Activated T-helper 2 cell treated with anti-CD3 and anti-CD28 coated beads, Interferon-gamma antibody, Interleukin-2, Interleukin-4, amounts not matched to agents 10 μg/mL and 5 μg/mL and 100 μg/mL, durations not matched to agents 14 hours and 24 hours and 36 hours (primary cell): ENCODE data around the gene CNTN4. TPM values are rescaled to one million over a fixed set of nuclear protein-coding genes. Genes with fewer than 3 reads are reported as not detected.

Experiments used
- DNase-seq: peaks from one replicate; pipeline ENCODE4 v3.0.0; 2021; ENCODE audit warnings: low spot score
- H3K27ac Mint-ChIP-seq: one replicate; pipeline ENCODE4 v1.8.0; 2021; ENCODE audit warnings: mixed read lengths
- H3K27me3 Mint-ChIP-seq: one replicate; pipeline ENCODE4 v1.8.0; 2021; ENCODE audit warnings: low read depth, mixed read lengths
- H3K36me3 Mint-ChIP-seq: one replicate; pipeline ENCODE4 v1.8.0; 2021; ENCODE audit warnings: low read depth, mixed read lengths
- H3K4me1 Mint-ChIP-seq: one replicate; pipeline ENCODE4 v1.8.0; 2021; ENCODE audit warnings: low read depth, mixed read lengths
- H3K4me3 Mint-ChIP-seq: one replicate; pipeline ENCODE4 v1.8.0; 2021; ENCODE audit warnings: low read depth, mild to moderate bottlenecking, moderate library complexity, mixed read lengths
- H3K9me3 Mint-ChIP-seq: one replicate; pipeline ENCODE4 v1.8.0; 2021; ENCODE audit warnings: mixed read lengths
- intact Hi-C: fragments of 100-400 bp; cut with micrococcal nuclease; formaldehyde crosslinking; loops from one replicate; pipeline ENCODE4 v1.15.1; 2023
- total RNA-seq: library from RNA; stranded (reverse); gene quantifications from 2 replicates; pipeline ENCODE4 v1.2.3, GENCODE V29; 2022

The CNTN4 gene
- total RNA-seq, 1 donor from 2014 or later = not detected

- Mint-ChIP-seq H3K36me3 (no peaks in the 10 kb centered on the region), H3K4me3 (no peak overlapping the region), H3K9me3 (no peaks in the 10 kb centered on the region), H3K27ac (no peak overlapping the region), H3K4me1 (no peaks in the 10 kb centered on the region), H3K27me3 (peaks cover 40% of the 10 kb centered on the region)
- intact Hi-C loops = no loop called here
- DNase-seq = no peak
These were observed 1.1 kb downstream of the CNTN4 start for GRCh38 chr3:2099779-2100191.

- Mint-ChIP-seq H3K27me3 (peaks cover 5% of the 10 kb centered on the region), H3K4me3 (no peak overlapping the region), H3K27ac (no peak overlapping the region), H3K36me3 (no peaks in the 10 kb centered on the region), H3K4me1 (no peaks in the 10 kb centered on the region), H3K9me3 (peaks cover 13% of the 10 kb centered on the region)
- intact Hi-C loops = no loop called here
- DNase-seq = no peak
These were observed 7.8 kb downstream of the CNTN4 start for GRCh38 chr3:2106438-2106837.

DNA sequence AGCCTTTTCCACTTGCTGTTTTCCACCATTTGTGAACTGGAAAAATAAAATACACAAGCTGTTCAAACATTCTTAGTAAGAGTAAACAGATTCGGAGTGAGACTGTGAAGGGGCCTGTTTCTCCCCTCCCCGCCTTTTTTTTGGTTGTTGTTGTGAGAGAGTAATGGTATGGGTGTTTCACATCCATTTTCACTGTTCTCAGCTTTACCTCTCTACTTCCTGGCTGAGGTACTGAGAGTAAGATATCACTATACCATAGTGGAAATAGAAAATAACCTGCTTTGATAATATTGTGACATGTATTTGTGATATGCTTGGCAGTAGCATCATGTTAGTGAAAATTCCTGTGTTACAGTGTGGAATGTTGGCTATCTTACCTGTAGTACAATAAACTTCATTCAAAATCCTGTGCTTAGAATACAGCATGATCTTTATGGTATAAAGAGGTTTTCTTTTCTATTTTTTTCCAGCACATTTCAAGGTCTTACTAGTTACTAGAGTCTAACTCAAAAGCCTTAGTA is 12.0 kb downstream of the CNTN4 start:
- no peak overlapping the region for H3K27ac Mint-ChIP-seq

GRCh38 chr3:2114617-2115275 is 16.1 kb downstream of the CNTN4 start:
- no peaks in the 10 kb centered on the region for H3K4me1 Mint-ChIP-seq
- H3K27me3 Mint-ChIP-seq = no peaks in the 10 kb centered on the region
- no peak for DNase-seq
- H3K4me3 Mint-ChIP-seq = no peak overlapping the region
- no peak overlapping the region for H3K27ac Mint-ChIP-seq
- intact Hi-C loops = no loop called here
- H3K9me3 Mint-ChIP-seq = no peaks in the 10 kb centered on the region
- no peaks in the 10 kb centered on the region for H3K36me3 Mint-ChIP-seq

More for the DNA sequence above, 12.0 kb downstream of the CNTN4 start:
- H3K9me3 Mint-ChIP-seq = peaks cover 13% of the 10 kb centered on the region
- no peaks in the 10 kb centered on the region for H3K4me1 Mint-ChIP-seq
- H3K36me3 Mint-ChIP-seq = no peaks in the 10 kb centered on the region
- intact Hi-C loops = no loop called here
- no peak for DNase-seq
- no peaks in the 10 kb centered on the region for H3K27me3 Mint-ChIP-seq
- H3K4me3 Mint-ChIP-seq = no peak overlapping the region

DNA sequence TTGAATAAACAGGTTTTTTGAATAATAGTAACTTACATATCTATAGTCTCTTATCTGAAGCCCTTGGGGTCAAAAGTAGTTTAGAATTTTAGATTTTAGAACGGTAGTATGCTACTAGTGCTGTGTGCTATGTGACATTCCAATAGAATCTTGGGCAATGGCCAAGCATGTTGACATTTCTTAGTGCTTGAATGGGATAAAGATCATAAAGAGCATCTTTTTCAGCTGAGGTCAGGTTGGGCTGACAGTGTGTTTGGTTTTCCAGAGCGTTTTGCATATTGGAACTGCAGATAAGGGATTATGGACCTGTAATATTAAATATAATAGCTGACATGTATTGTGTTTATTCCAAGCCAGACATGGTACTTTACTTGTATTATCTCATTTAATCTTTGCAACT is 32.1 kb downstream of the CNTN4 start:
- intact Hi-C loops = no loop called here
- no peak for DNase-seq
- Mint-ChIP-seq H3K4me1 (no peaks in the 10 kb centered on the region), H3K36me3 (no peaks in the 10 kb centered on the region), H3K4me3 (no peak overlapping the region), H3K27ac (no peak overlapping the region), H3K9me3 (no peaks in the 10 kb centered on the region), H3K27me3 (no peaks in the 10 kb centered on the region)

DNA sequence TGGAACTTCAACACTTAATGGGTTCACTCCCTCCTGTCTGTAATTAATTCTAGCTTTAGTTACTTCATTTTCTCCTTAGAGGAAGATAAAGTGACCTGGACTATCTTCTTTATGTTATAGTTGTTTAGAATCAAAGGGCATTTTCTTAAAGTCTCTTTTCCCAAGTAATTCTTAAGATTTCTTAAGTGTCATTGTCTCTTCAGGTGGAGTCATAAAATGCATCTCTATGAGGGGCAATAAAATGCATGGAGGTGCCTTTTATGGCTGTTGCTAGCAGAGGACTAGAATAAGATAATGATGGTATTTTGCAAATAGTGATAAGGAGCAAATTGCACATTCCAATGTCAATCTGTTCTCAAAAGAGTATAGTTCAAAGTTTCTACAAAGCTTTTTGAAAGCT is 34.5 kb downstream of the CNTN4 start:
- Mint-ChIP-seq H3K4me1 (no peaks in the 10 kb centered on the region), H3K4me3 (no peak overlapping the region), H3K27ac (no peak overlapping the region), H3K36me3 (no peaks in the 10 kb centered on the region), H3K27me3 (no peaks in the 10 kb centered on the region), H3K9me3 (no peaks in the 10 kb centered on the region)
- intact Hi-C loops = no loop called here
- DNase-seq = no peak

DNA sequence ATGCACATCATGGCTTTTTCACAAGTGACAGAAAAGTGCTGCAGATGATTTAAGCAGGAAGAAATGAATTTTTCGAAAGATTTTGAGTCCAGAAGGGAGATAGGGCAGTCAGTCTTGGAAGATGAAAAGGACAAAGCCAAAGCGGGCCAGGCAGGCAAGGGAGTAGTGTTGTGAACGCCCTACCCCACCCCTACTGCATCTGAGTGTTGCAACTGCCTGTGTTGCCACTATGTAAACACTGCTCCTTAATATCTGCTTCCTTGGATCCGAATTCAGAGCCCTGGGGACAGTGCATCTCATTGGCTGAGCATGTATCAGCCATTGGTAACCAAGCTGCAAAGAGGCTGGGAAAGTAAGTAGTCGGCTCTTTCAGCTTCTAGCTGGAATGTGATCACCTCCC is 39.0 kb downstream of the CNTN4 start:
- no peak for DNase-seq
- intact Hi-C loops = no loop called here
- Mint-ChIP-seq H3K9me3 (no peaks in the 10 kb centered on the region), H3K4me1 (no peaks in the 10 kb centered on the region), H3K27me3 (no peaks in the 10 kb centered on the region), H3K36me3 (no peaks in the 10 kb centered on the region), H3K27ac (no peak overlapping the region), H3K4me3 (no peak overlapping the region)

DNA sequence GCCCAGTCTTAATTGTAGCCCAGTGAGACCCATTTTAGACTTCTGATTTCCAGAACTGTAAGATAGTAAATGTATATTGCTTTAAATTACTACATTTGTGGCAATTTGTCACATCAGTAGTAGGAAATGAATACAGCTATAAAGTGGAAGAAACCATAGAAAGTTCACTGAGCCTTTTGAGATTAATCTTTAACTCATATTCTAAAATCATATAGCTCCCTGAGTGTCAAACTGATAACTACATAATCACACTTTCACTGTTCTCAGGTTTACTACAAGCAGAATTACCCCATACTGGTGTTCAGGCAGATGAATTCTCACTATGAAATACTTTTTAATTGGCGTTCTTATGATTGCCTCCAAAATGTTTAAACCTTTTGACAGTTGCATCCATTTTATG is 42.8 kb downstream of the CNTN4 start:
- DNase-seq = no peak
- Mint-ChIP-seq H3K36me3 (no peaks in the 10 kb centered on the region), H3K27ac (no peak overlapping the region), H3K27me3 (no peaks in the 10 kb centered on the region), H3K4me3 (no peak overlapping the region), H3K4me1 (no peaks in the 10 kb centered on the region), H3K9me3 (no peaks in the 10 kb centered on the region)
- intact Hi-C loops = no loop called here

DNA sequence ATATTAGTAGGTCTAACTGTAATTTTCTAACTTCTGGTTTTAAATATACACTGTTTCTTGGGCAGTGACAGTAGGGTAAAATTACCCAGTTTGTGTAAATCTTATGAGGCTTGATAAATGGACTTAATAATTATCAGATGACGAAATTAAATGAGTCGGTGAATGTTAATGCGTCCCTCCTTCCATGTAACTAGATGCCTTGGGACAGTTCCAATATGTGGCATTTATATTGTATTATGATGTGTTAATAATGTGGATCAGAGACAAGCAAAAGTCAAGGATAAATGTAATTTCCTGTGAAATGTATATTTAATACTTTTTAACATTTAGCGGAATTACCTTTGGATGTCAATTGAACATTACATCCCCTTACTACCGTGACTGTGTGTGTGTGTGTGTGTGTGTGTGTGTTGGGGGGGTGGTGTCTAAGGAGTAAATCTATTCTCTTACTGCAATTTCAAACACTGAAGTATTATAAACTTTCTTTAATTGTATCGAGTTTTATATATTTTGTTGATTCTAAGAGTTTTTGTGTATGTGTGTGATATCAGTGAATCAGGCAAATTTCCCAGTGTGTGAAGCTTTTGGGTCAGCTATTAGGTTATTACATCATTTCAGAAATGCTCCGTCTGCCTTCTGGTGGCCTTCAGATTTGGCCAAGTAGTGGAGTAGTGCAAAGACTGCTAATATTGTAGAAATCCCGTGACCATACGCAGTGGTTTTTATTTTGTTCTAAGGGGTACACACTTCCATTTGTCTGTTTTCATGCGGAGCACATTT is 50.1 kb downstream of the CNTN4 start:
- intact Hi-C loops = no loop called here
- H3K36me3 Mint-ChIP-seq = no peaks in the 10 kb centered on the region
- no peaks in the 10 kb centered on the region for H3K27me3 Mint-ChIP-seq
- no peaks in the 10 kb centered on the region for H3K9me3 Mint-ChIP-seq
- H3K27ac Mint-ChIP-seq = no peak overlapping the region
- no peak overlapping the region for H3K4me3 Mint-ChIP-seq
- no peaks in the 10 kb centered on the region for H3K4me1 Mint-ChIP-seq
- DNase-seq = no peak

- intact Hi-C loops = no loop called here
- Mint-ChIP-seq H3K27me3 (no peaks in the 10 kb centered on the region), H3K9me3 (no peaks in the 10 kb centered on the region), H3K4me3 (no peak overlapping the region), H3K36me3 (no peaks in the 10 kb centered on the region), H3K27ac (no peak overlapping the region), H3K4me1 (no peaks in the 10 kb centered on the region)
- DNase-seq = no peak
These were observed 54.4 kb downstream of the CNTN4 start for GRCh38 chr3:2153053-2153452.

GRCh38 chr3:2153547-2153946 is 54.9 kb downstream of the CNTN4 start:
- DNase-seq = no peak
- intact Hi-C loops = no loop called here
- Mint-ChIP-seq H3K27me3 (no peaks in the 10 kb centered on the region), H3K36me3 (no peaks in the 10 kb centered on the region), H3K4me3 (no peak overlapping the region), H3K27ac (no peak overlapping the region), H3K4me1 (no peaks in the 10 kb centered on the region), H3K9me3 (no peaks in the 10 kb centered on the region)

DNA sequence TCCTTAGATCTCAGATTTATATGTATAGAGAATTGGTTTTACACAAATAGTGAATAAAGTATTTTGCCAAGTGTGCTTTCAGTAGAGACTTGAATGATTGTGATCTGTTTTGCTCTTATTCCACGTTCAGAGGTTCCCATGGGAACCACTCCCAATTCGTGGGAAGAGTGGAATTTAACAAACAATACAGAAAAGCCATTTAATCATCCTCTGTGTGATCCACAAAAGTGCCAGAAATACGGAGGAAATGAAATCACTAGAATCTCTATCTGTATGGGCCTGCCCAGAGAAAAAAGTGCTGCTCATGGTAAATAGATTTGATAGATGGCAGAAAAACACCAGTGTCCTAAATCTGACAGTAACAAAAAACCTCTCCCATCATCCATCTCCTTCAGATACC is 56.0 kb downstream of the CNTN4 start:
- H3K27me3 Mint-ChIP-seq = no peaks in the 10 kb centered on the region
- H3K36me3 Mint-ChIP-seq = no peaks in the 10 kb centered on the region
- H3K27ac Mint-ChIP-seq = no peak overlapping the region
- H3K4me3 Mint-ChIP-seq = no peak overlapping the region
- no peaks in the 10 kb centered on the region for H3K4me1 Mint-ChIP-seq
- intact Hi-C loops = no loop called here
- no peaks in the 10 kb centered on the region for H3K9me3 Mint-ChIP-seq
- DNase-seq = no peak

DNA sequence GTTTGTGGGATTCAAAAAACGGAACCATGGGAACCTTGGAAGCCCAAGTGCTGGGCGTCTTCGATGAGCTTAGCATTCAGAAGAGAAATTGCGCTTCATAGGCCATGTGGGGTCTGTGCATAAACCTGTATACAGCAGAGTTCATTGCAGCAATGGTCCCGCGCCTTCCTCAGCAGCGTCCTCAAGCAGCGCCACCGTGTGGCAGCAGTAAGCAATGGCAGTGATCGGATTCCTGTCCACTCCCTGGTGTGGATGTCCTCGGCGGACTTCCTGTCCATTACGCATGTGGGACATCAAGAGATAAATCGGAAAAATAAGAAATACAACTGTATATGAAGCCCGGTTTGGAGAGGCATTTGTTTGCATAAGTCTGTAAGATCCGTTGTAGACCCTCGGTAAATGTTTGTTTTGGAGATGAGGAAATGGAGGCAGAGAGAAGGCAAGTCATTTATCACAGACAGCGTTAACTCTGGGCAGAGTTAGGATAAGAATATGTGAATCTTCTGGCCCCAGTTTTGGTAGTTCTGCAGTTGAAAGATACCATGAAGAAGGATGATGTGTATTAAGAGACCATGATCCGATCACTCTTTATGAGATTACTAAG is 57.7 kb downstream of the CNTN4 start:
- intact Hi-C loops = no loop called here
- DNase-seq = peak; percentile 8
- Mint-ChIP-seq H3K4me3 (no peak overlapping the region), H3K36me3 (no peaks in the 10 kb centered on the region), H3K9me3 (no peaks in the 10 kb centered on the region), H3K4me1 (no peaks in the 10 kb centered on the region), H3K27me3 (no peaks in the 10 kb centered on the region), H3K27ac (no peak overlapping the region)
